ENCODE results near the gene TMEM116.
"Not testable (repeated sequence)": the region's sequence is repeated elsewhere in the genome, so short reads cannot be mapped to it uniquely, and the experiment has no call there.

TMEM116 gene

DNA sequence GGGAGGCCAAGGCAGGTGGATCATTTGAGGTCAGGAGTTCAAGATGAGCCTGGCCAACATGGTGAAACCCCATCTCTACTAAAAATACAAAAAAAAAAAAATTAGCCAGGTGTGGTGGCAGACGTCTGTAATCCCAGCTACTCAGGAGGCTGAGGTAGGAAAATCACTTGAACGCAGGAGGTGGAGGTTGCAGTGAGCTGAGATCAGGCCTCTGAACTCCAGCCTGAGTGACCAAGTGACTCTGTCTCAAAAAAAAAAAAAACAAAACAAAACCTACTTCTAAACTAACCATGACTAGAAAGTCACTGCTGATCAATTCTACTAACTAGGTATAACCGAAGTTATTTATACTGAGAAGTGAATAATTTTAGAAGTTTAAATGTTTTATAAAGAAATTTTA is 3.4 kb downstream of the TMEM116 start:
- DNase-seq (ENCODE audit: low read depth) = not testable (repeated sequence)

- no peak for DNase-seq (ENCODE audit: low read depth)
Observed at GRCh38 chr12:112008918-112009317, 4.0 kb downstream of the TMEM116 start.

- DNase-seq (ENCODE audit: low read depth) = no peak
Observed at GRCh38 chr12:112007945-112008344, 5.0 kb downstream of the TMEM116 start.

- peak; percentile 12 for DNase-seq (ENCODE audit: low read depth)
Observed at GRCh38 chr12:112005419-112006395, 7.3 kb downstream of the TMEM116 start.

- DNase-seq (ENCODE audit: low read depth) = no peak
Observed at GRCh38 chr12:112004041-112004440, 8.9 kb downstream of the TMEM116 start.

DNA sequence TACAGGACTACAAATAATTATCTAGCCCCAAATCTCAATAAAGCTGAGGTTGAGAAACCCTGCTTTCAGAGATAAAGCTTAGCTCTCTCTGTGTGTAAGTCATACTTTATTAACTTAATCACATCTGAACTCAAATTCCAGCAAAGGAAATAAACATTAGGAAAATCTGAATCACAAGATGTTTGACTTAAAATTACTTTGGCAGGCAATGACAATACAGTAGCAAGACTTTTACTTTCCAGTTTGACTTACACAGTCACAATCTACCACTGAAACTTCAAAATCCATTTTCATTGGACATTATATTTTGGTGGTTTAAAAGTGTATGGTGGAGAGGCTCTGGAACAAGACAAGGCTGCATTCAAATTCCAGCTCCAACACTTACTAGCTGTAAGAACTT is 11.4 kb downstream of the TMEM116 start:
- peak; percentile 14 for DNase-seq (ENCODE audit: low read depth)

DNA sequence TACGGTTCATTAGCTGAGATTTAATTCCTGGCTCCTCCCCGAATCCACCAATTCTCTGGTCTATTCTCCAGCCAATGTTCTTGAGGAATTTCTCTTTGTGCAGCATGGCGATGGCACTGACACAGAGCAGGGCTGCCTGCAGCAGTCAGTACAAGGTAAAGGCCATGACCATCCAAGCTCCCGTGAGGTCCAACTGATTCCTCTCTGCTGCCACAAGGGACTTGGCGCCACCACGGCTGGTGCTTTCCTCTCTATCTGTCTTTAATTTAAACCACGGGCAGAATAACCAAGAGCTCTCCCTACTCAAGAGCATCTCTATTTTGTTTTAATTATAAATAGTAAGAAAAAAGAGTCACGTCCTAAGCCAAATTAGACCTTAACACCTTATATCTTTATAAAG is 12.1 kb downstream of the TMEM116 start:
- DNase-seq (ENCODE audit: low read depth) = no peak

DNA sequence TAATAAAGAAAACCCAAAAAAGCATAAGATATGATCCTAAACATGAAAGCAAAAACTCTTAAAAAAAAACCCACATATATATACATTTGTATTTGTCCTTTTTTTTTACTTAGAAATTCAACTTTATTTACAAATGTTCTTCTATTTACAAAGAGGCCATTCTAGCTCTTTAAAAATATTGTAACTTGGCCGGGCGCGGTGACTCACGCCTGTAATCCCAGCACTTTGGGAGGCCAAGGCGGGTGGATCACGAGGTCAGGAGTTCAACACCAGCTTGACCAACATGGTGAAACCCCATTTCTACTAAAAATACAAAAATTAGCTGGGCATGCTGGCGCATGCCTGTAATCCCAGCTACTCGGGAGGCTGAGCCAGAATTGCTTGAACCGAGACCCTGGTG is 13.8 kb downstream of the TMEM116 start:
- DNase-seq (ENCODE audit: low read depth) = not testable (repeated sequence)

DNA sequence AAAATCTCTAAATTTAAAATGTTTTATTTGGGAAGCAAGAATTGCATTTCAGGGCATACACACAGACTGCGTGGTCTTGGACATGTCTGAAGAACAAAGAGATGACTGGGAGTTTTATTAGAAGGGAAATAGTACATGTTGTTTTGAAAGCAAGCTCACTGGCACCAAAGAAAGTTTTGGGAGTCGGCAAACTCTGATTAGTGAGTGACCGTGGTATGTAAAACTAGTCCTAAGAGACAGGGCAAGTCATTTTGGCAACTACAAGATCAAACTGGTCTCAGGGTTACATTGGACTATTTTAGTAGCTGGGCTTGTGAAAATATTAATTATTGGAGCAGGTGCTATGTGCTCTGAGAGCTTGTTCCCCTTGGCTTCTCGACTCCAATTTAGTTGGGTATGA is 14.9 kb downstream of the TMEM116 start:
- DNase-seq (ENCODE audit: low read depth) = no peak

DNA sequence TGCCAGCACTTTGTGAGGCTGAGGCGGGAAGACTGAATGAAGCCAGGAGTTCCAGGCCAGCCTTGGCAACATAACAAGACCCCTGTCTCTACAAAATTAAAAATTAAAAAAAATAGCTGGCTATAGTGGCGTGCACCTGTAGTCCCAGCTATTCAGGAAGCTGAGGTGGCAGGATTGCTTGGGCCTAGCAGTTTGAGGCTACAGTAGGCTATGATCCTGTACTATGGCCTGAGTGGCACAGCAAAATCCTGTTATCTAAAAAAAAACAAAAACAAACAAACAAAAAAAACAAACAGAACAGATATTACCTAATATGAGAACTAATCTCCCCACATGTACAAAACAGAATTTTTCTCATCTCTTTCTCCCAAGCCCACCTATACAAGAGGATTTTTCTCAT is 15.7 kb downstream of the TMEM116 start:
- DNase-seq (ENCODE audit: low read depth) = no peak

DNA sequence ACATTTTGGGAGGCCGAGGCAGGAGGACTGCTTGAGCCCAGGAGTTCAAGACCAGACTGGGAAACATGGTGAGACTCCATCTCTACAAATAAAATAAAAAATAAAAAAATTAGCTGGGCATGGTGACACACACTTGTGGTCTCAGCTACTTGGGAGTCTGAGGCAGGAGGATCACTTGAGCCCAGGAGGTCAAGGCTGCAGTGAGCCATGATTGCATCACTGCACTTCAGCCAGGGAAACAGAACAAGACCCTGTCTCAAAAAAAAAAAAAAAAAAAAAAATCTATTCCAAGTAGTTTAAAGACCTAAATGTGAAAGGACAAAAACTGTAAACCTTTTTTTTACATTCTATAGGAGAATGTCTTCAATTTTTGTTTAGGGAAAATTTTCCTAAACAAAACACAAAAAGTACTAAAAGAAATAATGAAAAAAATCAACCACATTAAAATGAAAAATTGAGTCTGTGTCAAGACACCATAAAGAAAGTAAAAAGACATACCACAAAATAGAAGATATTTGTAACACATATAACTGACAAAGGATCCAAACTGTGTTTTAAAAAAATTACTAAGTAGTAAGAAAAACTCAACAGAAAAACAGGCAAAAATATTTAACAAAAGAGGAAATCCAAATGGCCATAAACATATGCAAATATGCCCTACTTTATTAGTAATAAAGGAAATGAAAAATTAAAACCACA is 17.0 kb downstream of the TMEM116 start:
- no peak for DNase-seq (ENCODE audit: low read depth)

DNA sequence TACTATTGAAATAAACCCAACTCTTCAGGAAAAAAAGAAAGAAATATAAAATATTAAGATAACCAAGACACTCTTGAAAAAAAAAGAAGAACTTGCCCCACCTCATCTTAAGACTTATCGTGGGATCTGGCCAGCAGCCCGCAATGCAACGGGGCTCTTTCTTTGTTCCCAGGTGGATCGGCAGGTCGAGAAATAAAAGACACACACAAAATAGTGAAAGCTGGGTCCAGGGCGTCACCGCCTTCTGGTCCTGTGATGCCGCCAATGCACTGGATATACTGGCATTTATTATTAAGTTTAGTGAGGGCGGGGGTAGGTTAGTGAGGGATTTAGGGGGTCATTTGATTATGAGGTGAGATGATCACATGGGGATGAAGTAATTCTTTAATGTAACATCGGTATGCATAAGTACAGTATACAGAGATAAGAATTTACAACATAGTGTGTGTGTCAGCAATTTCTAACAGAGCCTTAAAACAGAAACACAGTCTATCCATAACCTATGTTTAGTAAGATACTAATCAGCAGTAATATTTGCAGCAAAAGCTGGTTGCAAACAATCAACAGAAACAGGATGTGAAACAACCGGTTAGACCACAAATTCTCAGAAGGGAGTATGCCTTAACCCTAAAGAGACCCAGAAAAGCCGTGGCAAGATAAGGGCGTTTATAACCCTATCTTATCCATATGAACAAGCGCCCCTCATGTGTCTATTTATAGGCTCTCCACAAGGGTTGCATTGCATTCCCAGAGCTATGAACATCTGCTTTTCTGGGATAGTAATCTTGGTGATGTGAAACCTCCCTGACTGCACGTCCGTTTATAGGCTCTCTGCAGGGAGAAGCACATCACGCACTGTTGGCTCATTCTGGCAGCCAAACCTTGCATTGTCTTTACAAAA is 18.5 kb downstream of the TMEM116 start:
- DNase-seq (ENCODE audit: low read depth) = not testable (repeated sequence)

DNA sequence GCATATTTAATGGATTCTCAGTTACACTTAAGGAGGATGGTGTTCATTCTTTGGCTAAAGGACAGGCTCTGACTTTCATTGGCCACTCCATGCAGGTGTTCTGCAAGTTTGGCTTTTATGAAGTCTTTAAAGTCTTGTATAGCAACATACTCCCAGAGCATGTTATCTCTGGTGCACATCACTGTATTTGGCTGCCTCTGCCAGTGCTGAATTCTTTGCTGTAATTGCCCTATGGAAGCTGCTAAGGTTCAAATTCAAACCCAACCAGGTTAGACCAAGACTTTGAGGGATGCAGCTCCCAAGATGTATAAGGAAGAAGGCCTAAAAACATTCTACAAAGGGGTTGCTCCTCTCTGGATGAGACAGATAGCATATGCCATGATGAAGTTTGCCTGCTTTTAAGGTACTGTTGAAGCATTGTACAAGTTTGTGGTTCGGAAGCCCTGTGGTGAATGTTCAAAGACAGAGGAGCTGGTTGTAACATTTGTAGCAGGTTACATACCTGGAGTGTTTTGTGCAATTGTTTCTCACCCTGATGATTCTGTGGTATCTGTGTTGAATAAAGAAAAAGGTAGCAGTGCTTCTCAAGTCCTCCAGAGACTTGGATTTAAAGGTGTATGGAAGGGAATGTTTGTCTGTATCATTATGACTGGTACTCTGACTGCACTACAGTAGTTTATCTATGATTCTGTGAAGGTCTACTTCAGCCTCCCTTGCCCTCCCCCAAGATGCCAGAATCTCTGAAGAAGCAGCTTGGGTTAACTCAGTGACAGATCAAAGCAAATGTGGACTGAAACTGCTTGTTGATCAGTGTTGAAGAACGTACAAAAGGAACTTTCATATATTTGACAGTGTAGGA is 19.4 kb downstream of the TMEM116 start:
- DNase-seq (ENCODE audit: low read depth) = no peak

- no peak for DNase-seq (ENCODE audit: low read depth)
Observed at GRCh38 chr12:111992464-111992863, 20.5 kb downstream of the TMEM116 start.

- DNase-seq (ENCODE audit: low read depth) = no peak
Observed at GRCh38 chr12:111991946-111992345, 21.0 kb downstream of the TMEM116 start.

GRCh38 chr12:111991535-111991934 is 21.4 kb downstream of the TMEM116 start:
- DNase-seq (ENCODE audit: low read depth) = no peak

DNA sequence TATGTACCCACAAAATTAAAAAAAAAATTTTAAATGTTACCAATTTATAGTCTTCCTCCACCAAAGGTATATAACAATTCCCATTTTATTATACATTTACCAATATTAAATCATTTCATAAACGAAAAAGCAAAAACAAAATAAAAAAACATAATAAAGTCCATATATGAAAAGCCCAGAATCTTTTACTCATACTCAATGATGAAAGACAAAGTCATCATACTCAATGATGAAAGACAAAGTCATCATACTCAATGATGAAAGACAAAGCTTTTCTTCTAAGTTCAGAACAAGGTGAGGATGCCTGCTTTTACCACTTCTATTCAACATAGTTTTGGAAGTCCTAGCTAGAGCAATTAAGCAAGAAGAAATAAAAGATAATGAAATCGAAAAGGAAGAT is 28.1 kb downstream of the TMEM116 start:
- no peak for DNase-seq (ENCODE audit: low read depth)

DNA sequence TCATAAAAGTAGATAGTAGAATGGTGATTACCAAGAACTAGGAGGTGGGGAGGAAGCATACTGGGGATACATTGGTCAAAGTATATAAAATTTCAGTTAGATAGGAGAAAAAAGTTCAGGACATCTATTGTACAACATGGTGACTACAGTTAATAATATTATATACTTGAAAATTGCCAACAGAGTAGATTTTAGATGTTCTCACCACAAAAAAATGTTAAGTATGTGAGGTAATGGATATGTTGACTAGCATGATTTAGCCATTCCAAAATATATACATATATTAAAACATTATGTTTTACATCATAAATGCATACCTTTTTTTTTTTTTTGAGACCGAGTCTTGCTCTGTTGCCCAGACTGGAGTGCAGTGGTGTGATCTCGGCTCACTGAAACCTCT is 31.0 kb downstream of the TMEM116 start:
- peak; percentile 22 for DNase-seq (ENCODE audit: low read depth)

DNA sequence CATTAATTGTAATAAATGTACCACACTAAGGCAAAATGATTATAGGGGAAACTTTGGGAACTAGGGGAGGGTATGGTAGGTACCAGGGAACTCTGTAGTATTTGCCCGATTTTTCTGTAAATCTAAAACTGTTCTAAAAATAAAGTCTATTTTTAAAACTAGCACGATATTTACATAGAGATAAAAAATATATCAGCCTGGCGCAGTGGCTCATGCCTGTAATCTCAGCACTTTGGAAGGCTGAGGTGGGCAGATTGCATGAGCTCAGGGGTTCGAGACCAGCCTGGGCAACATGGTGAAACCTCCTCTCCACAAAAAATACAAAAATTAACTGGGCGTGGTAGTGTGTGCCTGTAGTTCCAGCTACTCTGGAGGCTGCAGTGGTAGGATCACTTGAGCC is 32.4 kb downstream of the TMEM116 start:
- no peak for DNase-seq (ENCODE audit: low read depth)

DNA sequence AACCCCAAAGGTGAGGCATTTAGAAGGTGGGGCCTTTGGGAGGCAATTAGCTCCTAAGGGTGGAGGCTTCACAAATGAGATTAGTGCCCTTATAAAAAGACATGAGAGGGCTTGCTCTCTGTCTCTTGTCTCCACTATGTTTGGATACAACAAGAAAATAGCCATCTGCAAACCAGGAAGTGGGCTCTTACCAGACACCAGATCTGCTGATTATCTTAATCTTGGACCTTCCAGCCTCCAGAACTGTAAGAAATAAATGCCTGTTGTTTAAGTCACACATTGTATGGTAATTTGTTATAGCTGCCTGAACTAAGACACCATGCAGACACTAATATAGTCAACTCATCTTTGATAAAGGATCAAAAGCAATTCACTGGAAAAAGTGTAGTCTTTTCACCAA is 34.4 kb downstream of the TMEM116 start:
- DNase-seq (ENCODE audit: low read depth) = no peak

DNA sequence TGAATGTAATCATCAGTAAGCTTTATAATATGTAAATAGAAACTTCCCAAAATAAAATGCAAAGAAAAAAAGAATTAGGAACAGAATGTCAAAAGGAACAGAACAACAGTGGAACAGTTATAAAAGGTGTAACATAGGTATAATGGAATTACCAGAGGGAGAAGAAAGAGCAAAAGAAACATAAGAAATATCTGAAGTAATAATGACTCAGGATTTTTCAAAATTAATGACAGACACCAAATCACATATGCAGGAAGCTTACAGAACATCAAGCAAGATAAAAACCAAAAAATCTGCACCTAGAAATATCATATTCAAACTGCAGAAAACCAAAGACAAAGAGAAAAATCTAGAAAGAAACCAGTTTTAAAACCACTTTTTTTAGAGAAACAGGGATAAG is 36.1 kb downstream of the TMEM116 start:
- DNase-seq (ENCODE audit: low read depth) = no peak

Measured in fibroblast of gingiva (primary cell).